Activated CD4-positive, alpha-beta T cell treated with anti-CD3 and anti-CD28 coated beads, Interleukin-2, amount 50 U/mL, for 48 hours (primary cell): ENCODE results near the gene KRTAP5-10.
"Not testable (repeated sequence)": the region's sequence is repeated elsewhere in the genome, so short reads cannot be mapped to it uniquely, and the experiment has no call there.

ENCODE experiments used
- DNase-seq, 2 experiments: peaks; one replicate each; pipeline ENCODE4 v3.0.0-alpha.2; 2020

Gene KRTAP5-10, protein sequence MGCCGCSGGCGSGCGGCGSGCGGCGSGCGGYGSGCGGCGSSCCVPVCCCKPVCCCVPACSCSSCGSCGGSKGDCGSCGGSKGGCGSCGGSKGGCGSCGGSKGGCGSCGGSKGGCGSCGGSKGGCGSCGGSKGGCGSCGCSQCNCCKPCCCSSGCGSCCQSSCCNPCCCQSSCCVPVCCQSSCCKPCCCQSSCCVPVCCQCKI

DNA sequence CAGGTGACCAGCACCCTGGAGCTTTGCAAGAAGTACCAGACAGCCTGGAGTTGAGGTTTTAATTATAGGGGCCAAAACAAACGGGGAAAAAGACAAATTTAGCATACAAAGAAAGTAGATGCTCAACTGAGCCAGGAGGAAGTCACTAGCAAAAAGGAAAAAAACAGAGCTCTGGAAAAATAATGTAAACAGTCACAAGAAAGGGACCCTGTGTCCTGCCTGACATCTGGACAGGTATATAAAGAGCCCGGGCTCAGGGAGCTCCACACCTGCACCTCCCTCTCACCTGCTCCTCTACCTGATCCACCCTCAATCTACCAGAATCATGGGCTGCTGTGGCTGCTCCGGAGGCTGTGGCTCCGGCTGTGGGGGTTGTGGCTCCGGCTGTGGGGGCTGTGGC, at the start of gene KRTAP5-10:
Gene KRTAP5-10 (plus strand): TSS at position 301 of the 400 bp plus-strand sequence. CDS start 25 bp downstream, at position 326.
- DNase-seq = no peak

DNA sequence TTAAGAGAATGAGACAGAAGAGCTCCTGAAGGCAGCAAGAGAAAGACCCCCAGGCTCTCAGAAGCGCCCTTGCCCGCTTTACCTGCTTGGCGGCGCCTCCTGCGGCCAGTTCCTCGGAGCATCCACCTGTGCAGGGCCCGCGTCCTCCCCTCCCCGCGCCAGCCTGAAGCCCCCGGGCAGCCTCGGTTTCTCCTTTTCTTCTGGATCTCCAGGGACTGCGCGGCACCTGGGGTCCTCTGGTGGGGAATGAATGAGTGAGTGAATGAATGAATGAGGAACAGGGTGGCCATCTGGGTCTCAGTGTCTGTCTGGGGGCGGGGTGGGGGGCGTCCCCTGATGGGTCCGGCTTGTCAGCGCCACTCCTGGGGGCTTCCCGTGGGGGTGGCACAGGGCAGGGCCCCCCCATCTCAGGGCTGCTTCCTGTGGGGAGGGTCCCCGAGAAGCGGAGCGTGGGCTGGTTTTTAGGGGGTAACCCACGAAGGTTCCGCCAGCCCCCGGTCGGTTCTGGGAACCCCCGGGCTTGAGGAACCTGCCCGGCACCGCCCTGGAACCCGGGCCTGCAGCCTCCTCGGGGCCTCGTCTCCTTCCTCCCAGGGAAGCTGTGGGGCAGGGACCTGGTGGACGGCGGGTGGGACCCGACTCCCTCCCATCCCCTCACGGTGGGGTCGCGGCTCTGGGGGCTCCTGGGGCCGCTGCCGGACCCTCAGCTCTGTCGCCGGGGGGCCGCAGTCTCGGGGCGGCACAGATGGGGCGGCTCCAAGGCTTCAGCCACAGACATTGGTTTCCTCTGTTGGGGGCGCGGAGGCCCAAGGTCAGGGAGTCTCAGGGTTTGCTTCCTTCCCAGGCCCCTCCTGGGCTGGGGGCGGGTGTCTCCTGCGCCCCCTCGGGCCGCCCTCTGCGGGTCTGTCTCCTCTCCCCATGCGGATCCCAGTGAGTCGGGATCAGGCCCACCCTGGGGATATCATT, 46.6 kb upstream of the KRTAP5-10 start:
- DNase-seq = no peak

DNA sequence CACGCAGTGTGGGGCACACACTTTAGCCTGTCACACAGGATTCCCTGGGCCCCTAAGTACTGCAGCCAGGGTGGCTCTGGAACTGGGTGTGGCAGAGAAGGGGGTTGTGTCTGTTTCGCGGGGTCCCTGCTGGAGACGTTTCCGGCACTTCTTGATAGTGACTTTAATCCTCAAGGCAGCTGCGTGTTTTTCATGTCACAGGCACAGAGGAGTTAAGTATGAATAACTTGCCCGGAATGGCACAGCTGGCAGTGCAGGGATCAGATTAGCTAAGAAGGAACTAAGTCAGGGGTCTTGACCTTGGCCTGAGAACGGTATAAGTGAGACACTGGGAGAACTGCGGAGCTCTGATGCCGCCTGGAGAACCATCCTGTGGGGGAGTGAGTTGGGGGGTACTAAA, 45.8 kb upstream of the KRTAP5-10 start:
- DNase-seq = no peak

DNA sequence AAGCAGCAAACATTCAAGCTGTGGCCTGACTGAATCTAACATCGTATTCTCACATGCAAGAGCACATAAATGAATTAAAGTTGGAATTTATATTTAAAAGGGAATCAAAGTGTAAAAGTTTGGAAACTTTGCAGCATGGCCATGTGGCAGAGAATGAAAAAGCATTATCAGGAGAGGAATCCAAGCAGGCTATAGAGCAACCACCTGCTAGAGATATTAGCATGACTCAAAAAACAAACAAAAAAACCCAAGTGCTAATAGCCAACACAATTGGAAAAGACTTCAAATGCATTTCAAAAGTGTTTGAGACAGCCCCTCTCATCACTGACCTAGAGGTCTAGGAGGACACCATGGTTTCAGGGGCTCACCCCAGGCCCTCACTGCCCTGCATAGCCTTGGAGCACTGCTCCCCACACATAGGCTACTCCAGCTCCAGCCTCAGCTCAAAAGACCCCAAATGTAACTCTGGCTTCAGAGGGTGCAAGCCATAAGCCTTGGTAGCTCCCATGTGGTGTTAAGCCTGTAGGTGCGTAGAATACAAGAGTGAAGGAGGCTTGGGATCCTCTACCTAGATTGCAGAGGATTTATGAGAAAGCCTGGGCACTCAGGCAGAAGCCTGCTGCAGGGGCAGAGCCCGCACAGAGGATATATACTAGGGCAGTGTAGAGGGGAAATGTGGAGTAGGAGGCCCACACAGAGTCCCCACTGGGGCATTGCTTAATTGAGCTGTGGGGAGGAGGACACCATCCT, 40.0 kb upstream of the KRTAP5-10 start:
- DNase-seq = no peak

DNA sequence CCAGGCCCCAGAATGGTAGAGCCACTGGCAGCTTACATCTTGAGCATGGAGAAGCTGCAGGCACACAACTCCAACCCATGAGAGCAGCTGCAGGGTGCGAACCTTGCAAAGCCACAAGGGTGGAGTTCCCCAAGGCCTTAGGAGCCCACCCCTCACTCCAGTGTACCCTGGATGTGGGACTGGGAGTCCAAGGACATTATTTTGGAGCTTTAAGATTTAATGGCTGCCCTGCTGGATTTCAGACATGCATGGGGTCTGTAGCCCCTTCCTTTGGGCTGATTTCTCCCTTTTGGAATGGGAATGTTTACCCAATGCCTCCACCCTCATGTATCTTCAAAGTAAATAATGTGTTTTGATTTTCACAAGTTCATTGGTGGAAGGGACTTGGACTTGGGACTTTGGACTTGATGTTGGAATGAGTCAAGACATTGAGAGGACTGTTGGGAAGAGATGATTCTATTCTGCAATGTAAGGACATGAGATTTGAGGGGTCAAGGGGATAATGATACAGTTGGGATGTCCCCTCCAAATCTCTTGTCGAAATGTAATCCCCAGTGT, 39.3 kb upstream of the KRTAP5-10 start:
- no peak for DNase-seq

DNA sequence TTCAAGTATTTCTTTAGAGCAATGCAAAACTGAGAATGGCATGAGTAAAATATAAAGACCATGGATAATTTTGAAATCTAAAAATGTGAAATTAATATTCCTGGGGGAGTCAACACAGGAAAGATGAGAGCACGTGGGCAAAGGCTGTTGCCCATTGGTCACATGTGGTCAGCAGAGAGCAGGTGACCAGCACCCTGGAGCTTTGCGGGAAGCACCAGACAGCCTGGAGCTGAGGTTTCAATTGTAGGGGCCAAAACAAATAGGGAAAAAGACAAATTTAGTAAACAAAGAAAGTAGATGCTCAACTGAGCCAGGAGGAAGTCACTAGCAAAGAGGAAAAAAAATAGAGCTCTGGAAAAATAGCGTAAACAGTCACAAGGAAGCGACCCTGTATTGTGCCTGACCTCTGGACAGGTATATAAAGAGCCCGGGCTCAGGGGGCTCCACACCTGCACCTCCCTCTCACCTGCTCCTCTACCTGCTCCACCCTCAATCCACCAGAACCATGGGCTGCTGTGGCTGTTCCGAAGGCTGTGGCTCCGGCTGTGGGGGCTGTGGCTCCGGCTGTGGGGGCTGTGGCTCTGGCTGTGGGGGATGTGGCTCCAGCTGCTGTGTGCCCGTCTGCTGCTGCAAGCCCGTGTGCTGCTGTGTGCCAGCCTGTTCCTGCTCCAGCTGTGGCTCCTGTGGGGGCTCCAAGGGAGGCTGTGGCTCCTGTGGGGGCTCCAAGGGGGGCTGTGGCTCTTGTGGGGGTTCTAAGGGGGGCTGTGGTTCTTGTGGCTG, 38.4 kb upstream of the KRTAP5-10 start, which contains the start of gene KRTAP5-7:
Gene KRTAP5-7 (plus strand): TSS at position 472 of the 780 bp plus-strand sequence. CDS start 34 bp downstream, at position 506.
- DNase-seq = not testable (repeated sequence)

DNA sequence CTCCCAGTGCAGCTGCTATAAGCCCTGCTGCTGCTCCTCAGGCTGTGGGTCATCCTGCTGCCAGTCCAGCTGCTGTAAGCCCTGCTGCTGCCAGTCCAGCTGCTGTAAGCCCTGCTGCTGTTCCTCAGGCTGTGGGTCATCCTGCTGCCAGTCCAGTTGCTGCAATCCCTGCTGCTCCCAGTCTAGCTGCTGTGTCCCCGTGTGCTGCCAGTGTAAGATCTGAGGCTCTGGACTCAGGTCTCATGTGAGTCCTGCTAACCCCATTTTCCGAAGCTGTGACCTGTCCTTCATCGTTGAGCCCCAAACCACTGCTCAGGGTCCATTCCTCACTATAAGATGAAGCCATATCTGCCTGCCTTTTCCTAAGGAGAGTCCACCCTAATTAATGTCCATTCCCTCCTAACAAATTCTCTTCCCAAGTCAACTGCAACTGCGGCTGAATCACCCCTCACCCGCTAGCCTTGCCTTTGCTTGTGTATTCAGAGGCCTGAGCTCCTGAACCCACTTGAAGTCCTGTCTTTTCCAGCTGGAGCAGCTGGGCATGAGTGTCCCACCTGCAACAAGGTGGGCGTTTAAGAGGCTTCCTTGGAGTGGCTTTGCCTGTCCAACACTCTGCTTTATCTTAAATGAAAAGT, 37.7 kb upstream of the KRTAP5-10 start:
- no peak for DNase-seq

DNA sequence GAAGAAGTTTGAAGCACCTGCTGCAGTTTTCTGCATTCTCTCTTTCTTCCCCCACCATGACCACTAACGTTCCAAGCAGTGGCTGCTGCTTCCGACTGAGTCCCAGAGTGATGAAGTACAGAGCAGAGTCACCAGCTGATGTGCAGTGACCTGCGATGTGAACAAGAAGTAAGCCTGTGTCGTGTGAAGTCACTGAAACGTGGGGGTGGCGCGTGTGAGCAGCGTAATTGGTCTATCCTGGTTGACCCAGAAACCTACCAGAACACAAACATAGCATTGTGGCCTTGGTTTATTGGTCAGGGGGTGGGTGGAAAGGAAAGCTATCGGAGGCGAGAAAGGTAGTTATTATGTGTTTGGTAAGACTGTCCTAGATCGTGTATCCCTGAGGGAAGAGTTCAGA, 34.8 kb upstream of the KRTAP5-10 start:
- no peak for DNase-seq

DNA sequence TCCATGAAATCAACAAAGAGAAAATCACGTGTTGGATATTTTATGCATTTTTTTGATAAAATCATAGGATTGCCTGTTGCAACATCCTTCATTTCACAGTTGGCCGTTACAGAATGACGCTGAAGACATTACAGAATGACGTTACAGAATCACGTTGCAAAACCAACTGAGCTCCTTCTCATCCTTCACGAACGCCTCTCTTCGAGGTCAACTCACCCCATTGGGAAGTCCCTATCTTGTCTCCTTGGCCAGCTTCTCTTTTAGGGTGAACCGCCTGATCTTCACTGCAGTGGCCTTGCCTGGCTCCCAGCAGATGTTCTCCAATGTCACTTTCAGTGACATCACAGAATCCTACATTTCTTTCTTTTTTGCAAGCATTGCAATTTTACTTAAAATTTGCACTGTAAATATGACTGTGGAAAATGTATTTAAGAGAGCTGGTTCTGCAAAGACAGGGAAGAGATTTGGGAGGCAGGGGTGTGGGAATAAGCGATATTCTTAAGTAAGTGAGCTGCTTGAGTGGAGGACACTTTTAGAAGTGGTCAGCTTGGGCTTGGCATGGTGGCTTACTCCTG, 33.2 kb upstream of the KRTAP5-10 start:
- no peak for DNase-seq

DNA sequence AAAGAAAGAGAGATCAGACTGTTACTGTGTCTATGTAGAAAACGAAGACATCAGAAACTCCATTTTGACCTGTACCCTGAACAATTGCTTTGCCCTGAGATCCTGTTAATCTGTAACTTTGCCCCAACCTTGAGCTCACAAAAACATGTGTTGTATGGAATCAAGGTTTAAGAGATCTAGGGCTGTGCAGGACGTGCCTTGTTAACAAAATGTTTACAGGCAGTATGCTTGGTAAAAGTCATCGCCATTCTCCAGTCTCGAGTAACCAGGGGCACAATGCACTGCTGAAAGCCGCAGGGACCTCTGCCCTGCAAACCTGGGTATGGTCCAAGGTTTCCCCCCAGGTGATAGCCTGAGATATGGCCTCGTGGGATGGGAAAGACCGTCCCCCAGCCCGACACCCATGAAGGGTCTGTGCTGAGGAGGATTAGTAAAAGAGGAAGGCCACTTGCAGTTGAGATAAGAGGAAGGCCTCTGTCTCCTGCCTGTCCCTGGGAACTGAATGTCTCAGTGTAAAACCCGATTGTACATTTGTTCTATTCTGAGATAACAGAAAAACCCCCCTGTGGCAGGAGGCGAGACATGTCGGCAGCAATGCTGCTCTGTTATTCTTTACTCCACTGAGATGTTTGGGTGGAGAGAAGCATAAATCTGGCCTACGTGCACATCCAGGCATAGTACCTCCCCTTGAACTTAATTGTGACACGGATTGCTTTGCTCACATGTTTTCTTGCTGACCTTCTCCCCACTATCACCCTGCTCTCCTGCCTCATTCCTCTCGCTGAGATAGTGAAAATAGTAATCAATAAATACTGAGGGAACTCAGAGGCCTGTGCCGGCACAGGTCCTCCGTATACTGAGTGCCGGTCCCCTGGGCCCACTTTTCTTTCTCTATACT, 30.4 kb upstream of the KRTAP5-10 start:
- not testable (repeated sequence) for DNase-seq

DNA sequence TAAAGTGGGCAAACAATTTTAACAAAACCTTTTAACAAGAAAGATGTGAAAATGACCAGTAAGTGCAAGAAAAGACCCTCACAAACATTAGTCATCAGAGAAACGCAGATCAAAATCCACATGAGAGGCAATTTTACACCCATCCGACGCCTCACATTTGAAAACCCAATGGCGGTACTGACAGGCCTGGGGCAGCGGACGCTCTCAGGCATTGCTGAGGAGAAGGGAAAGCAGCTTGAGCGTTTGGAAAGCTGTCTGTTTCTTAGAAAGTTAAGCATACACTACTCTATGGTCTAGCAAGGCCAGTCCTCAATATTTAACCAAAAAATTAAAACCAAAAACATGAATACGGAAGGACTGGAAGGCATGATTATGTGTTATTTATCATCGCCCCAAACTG, 29.5 kb upstream of the KRTAP5-10 start:
- DNase-seq = no peak

DNA sequence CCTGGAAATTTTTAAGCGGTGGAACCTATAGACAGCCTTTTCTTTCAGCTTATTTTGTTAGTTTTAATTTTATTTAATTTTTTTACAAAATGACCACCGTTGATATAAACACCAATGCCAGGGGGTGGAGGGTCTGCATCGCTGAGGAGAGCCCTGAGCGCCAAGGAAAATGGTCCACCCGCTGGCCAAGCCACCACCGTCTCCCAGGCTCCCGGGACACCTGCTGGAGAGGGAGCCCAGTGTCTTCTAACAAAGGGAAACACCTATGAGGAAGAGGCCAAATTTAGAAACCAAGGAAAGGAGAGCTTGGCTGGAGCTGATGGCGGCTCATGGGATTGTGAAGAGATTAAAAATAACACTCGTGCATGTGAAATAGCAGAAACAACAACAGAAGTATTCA, 27.8 kb upstream of the KRTAP5-10 start:
- DNase-seq = no peak

DNA sequence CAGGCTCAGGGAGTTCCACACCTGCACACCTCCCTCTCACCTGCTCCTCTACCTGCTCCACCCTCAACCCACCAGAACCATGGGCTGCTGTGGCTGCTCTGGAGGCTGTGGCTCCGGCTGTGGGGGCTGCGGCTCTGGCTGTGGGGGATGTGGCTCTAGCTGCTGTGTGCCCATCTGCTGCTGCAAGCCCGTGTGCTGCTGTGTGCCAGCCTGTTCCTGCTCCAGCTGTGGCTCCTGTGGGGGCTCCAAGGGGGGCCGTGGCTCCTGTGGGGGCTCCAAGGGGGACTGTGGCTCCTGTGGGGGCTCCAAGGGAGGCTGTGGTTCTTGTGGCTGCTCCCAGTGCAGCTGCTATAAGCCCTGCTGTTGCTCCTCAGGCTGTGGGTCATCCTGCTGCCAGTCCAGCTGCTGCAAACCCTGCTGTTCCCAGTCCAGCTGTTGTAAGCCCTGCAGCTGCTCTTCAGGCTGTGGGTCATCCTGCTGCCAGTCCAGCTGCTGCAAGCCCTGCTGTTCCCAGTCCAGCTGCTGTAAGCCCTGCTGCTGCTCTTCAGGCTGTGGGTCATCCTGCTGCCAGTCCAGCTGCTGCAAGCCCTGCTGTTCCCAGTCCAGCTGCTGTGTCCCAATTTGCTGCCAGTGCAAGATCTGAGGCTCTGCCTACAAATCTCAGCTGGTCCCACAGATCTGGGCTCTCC, 27.2 kb upstream of the KRTAP5-10 start, which contains the start of gene KRTAP5-8:
Gene KRTAP5-8 (plus strand): TSS at position 49 of the 689 bp plus-strand sequence. CDS start 31 bp downstream, at position 80.
- DNase-seq = not testable (repeated sequence)

DNA sequence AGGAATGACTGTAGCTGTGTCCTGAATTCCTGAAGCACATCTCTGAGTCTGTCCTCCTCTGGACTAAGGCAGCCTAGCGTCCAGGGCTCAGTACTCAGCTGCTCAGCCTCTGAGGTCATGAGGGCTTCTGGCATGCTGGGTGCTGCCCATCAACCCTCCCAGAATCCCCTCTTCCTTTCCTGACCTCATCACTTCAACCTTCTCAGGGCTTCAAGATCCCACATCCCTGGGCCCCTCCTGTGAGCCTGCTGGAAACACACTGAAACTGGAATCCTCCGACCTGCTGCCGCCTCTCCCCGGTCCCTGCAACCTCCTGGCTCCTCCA, 26.7 kb upstream of the KRTAP5-10 start:
- no peak for DNase-seq

DNA sequence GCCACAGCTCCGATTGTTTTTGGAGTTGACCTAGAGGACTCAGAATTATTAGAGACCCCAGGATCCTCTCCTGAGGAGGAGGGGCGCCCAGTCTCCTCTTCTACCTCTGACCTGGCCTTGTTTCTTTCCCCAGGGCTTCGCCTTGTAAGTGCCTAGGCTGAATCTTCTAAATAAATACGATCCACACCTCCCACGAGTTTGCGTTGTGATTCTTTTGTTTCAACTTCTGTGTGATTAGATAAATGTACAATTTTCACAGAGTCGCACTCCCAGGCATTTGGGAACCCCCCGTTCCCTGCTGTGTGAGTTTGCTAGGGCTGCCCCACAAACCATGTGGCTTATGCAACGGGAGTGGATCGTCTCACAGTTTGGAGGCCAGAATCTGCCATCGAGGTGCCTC, 26.3 kb upstream of the KRTAP5-10 start:
- no peak for DNase-seq

DNA sequence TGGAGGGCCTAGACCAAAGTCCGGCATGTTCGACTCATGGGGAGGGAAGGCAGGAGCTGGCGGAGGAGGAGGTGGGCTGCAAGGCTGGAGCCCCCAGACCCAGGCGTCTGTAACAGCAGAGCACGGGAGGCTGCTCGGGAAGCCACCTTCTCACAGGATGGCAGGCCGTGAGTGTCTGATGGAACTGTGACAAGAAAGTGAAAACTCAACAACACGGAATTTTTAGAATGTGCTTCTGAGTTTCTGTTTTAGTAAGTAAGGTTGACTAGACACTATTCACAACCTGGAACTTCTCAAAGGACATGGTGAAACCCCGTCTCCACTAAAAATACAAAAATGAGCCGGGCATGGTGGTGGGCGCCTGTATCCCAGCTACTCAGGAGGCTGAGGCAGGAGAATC, 25.4 kb upstream of the KRTAP5-10 start:
- not testable (repeated sequence) for DNase-seq

DNA sequence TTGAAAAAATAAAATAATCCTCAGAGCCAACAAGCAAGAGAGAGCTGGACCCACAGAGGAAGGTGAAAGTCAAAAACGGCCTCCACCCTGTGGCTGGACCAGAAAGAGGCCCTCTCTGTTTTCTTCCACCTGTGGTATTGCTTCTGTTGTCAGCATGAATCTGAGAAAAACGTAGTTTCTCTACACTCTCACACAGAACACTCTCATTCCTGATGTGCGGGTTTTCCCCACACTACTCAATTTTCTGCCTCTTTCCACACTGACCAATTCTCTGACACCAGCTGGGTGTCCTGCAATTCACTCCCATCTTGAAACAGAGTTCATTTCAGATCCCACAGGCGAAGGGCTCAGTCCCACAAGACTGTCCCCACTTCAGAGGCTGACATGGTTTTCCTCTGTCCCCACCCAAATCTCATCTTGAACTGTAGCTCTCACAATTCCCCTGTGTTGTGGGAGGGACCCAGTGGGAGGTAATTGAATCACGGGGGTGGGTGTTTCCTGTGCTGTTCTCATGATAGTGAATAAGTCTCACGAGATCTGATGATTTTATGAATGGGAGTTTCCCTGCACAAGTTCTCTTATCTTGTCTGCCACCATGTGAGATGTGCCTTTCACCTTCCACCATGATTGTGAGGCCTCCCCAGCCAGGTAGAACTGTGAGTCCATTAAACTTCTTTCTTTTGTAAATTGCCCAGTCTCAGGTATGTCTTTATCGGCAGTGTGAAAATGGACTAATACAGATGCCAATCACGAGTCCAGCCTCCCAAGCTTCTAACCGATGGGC, 24.6 kb upstream of the KRTAP5-10 start:
- DNase-seq = not testable (repeated sequence)

DNA sequence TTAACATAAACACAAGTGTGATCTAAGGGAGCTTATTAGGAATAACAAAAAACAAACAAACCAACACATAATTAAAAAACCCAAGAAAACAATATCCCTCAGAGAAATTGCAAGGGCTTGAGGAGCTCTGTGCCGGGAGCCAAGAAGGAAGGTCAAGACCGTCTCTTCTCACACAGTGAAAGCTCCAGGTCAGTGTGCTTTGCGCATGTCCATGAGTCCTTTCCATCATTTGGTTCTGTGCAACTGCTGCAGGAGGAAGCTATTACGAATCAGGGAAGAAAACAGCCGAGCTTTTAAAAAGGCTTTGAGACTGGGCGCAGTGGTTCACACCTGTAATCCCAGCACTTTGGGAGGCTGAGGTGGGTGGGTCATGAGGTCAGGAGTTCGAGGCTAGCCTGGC, 23.0 kb upstream of the KRTAP5-10 start:
- DNase-seq = no peak
